GM12878 (cell line): ENCODE results near the gene COX19. TPM values are rescaled to one million over a fixed set of nuclear protein-coding genes. Genes with fewer than 3 reads are reported as not detected.

Source experiments
- ATAC-seq: fragments of 200-7000 bp; cut with Tn5 transposase; 3 replicates; pipeline ENCODE4 v1.9.1; 2020; ENCODE audit warnings: mild to moderate bottlenecking, moderate library complexity
- BruUV-seq: library from RNA; stranded (reverse); fragments of 400-500 nt; replicated peaks from 2 replicates; lab custom pipeline; 2021; lab: Mats Ljungman, UMichigan
- CTCF ChIA-PET: fragments of 300-600 bp; sonication (Branson Sonifier 250); formaldehyde crosslinking; extraction: SDS; loops from one replicate; lab custom pipeline; 2021; ENCODE audit warnings: inconsistent platforms; lab: Yijun Ruan, JAX
- POLR2A ChIA-PET: fragments of 350-600 bp; formaldehyde crosslinking; extraction: SDS; loops from one replicate; lab custom pipeline; 2021; ENCODE audit warnings: inconsistent platforms; lab: Charles Lee
- RAD21 ChIA-PET: fragments of 300-600 bp; sonication (Branson Sonifier 250); formaldehyde crosslinking; loops from one replicate; lab custom pipeline; 2023; ENCODE audit warnings: antibody characterized with exemption; ENCODE audit not compliant: unreplicated experiment; lab: Charles Lee
- SMC1A ChIA-PET: fragments of 300-600 bp; sonication (Branson Sonifier 250); formaldehyde crosslinking; loops from one replicate; lab custom pipeline; 2023; ENCODE audit not compliant: unreplicated experiment, uncharacterized antibody; lab: Charles Lee
- DNase-seq: peaks from one replicate; pipeline ENCODE4 v3.0.0-alpha.2; 2011; ENCODE audit warnings: low read depth, low spot score
- FAIRE-seq: peaks from 3 replicates; lab custom pipeline; 2011; peaks lifted over from hg19 to GRCh38; lab: Jason Lieb, UNC
- H2AFZ ChIP-seq: 2 replicates; pipeline ENCODE4 v1.6.0; 2011; ENCODE audit warnings: low read depth, low read length, control low read depth; ENCODE audit not compliant: control insufficient read depth
- H3K27ac ChIP-seq: 2 replicates; pipeline ENCODE4 v1.5.1; 2011; ENCODE audit warnings: control low read depth; ENCODE audit not compliant: control insufficient read depth, insufficient read depth
- H3K27me3 ChIP-seq, 2 experiments: replicated peaks in 1 of 2; 2 replicates each; pipeline versions ENCODE4 v1.6.0 to v1.6.1; 2011; ENCODE audit warnings: low read length in 1 of 2; ENCODE audit not compliant: control insufficient read depth in 2 of 2, insufficient read depth in 2 of 2
- H3K36me3 ChIP-seq, 2 experiments: 2 replicates each; pipeline ENCODE4 v1.5.1; 2011; ENCODE audit warnings: low read length in 1 of 2; ENCODE audit not compliant: control insufficient read depth in 2 of 2, insufficient read depth in 2 of 2
- H3K4me1 ChIP-seq: 2 replicates; pipeline ENCODE4 v1.6.1; 2011; ENCODE audit warnings: mild to moderate bottlenecking, low read length, moderate library complexity, mixed read lengths; ENCODE audit not compliant: control insufficient read depth, insufficient read depth
- H3K4me2 ChIP-seq: 2 replicates; pipeline ENCODE4 v1.6.0; 2011; ENCODE audit warnings: control low read depth; ENCODE audit not compliant: control insufficient read depth, insufficient read depth
- H3K4me3 ChIP-seq: fragments of 200-600 bp; sonication (generic); 2 replicates; pipeline ENCODE4 v1.5.1; 2016
- H3K79me2 ChIP-seq: 2 replicates; pipeline ENCODE4 v1.6.0; 2011; ENCODE audit warnings: low read length; ENCODE audit not compliant: control insufficient read depth, insufficient read depth
- H3K9ac ChIP-seq: 2 replicates; pipeline ENCODE4 v1.8.0; 2011; ENCODE audit warnings: low read length, control low read depth, mixed read lengths; ENCODE audit not compliant: control insufficient read depth, insufficient read depth
- H3K9me3 ChIP-seq: replicated peaks from 3 replicates; pipeline ENCODE4 v1.5.1; 2011; ENCODE audit warnings: mild to moderate bottlenecking, low read length; ENCODE audit not compliant: control insufficient read depth, insufficient read depth
- H4K20me1 ChIP-seq: 2 replicates; pipeline ENCODE4 v1.6.0; 2011; ENCODE audit not compliant: control insufficient read depth, insufficient read depth
- E2F8 ChIP-seq: fragments of 450-650 bp; IDR thresholded peaks from 2 replicates; pipeline ENCODE4 v1.6.1; 2018; ENCODE audit warnings: mild to moderate bottlenecking, low read depth, moderate library complexity; ENCODE audit not compliant: partially characterized antibody
- HDAC6 ChIP-seq: fragments of 200-600 bp; sonication (generic); IDR thresholded peaks from one replicate; pipeline ENCODE4 v1.8.0; 2017; ENCODE audit warnings: antibody characterized with exemption; ENCODE audit not compliant: unreplicated experiment
- ZBTB11 ChIP-seq: fragments of 450-650 bp; formaldehyde crosslinking; IDR thresholded peaks from 2 replicates; pipeline ENCODE4 v1.5.0; 2022; ENCODE audit warnings: mild to moderate bottlenecking, missing genetic modification characterization
- WGBS: methylation state at CpG from one replicate; pipeline ENCODE4 v1.1.6; 2016; ENCODE audit warnings: low lambda C conversion rate; ENCODE audit not compliant: insufficient replicate concordance, insufficient coverage; ENCODE audit errors: missing lambda C conversion rate; 5-methylcytosine and 5-hydroxymethylcytosine counted together
- in situ Hi-C: fragments of 300-500 bp; cut with MboI; formaldehyde crosslinking; loops from 9 replicates; pipeline ENCODE4 v1.14.3; 2018; ENCODE audit warnings: mixed read lengths
- intact Hi-C: fragments of 100-400 bp; cut with micrococcal nuclease; formaldehyde crosslinking; loops from one replicate; pipeline ENCODE4 v1.14.2; 2022; ENCODE audit not compliant: unreplicated experiment
- polyA plus RNA-seq, 11 experiments: library from polyadenylated mRNA; depleted of rRNA in 4 of 11; unstranded in 6 of 11; stranded (reverse) in 5 of 11; fragments of >200 nt; fragmentation: Nextera tagmentation in 4 of 11; fragmentation: Illumina TruSeq in 1 of 11; extraction: Ambion mirVana in 4 of 11; extraction: Trizol in 1 of 11; gene quantifications; 1 replicate in 1 of 11; 2 replicates in 10 of 11; pipeline versions ENCODE4 v1.2.1 to v1.2.3, GENCODE V29; 2011 to 2016; ENCODE audit warnings: inconsistent platforms in 2 of 11, missing spikeins in 2 of 11, low read depth in 1 of 11
- total RNA-seq, 4 experiments: library from RNA; depleted of rRNA in 3 of 4; stranded (reverse); fragments of >200 nt in 3 of 4; fragmentation: Illumina TruSeq in 1 of 4; extraction: Trizol in 1 of 4; gene quantifications; 2 replicates each; pipeline versions ENCODE4 v1.2.1 to v1.2.3, GENCODE V29; 2013 to 2021

Gene COX19
- total and polyA plus RNA-seq, 10 of the 15 experiments (the other 5 are each of a cell fraction or from before 2014, with no cell fraction given), result 3.7 to 17.9 (median 10.8) TPM

- Histone ChIP-seq H3K9me3 (peaks cover 11% of the 10 kb centered on the region; the same call in 2 of the 3 replicates), H3K9ac (no peak overlapping the region), H3K27me3 (no peaks in the 10 kb centered on the region), H3K79me2 (peaks cover 29% of the 10 kb centered on the region), H3K4me2 (no peak overlapping the region), H4K20me1 (no peaks in the 10 kb centered on the region), H3K4me3 (no peak overlapping the region), H3K27ac (no peak overlapping the region), H3K36me3 (peaks cover 7 to 12% of the 10 kb centered on the region in 2 experiments; a peak in 3 of 4 replicates), H2AFZ (no peak overlapping the region), H3K4me1 (peaks cover 4% of the 10 kb centered on the region)
- no TSS peak for BruUV-seq
- ChIA-PET CTCF (interaction anchor here (1.9 kb wide), 1 partner anchor 24 kb away, joined by 7 read pairs; no protein-coding TSS in a partner anchor), RAD21 (no interaction called here), SMC1A (interaction anchor here (9.0 kb wide), 1 partner anchor 23 kb away, joined by 71 read pairs; no protein-coding TSS in a partner anchor), POLR2A (no interaction called here)
- WGBS, result 88% methylated on average over 34 of the region's 34 CpGs
- no peak for DNase-seq
- FAIRE-seq, result no peak
- no peak for ATAC-seq
- intact Hi-C loops, result no loop called here
- TF ChIP-seq E2F8 (no peak), ZBTB11 (no peak), HDAC6 (no peak)
- in situ Hi-C loops, result no loop called here
Measured at GRCh38 chr7:1017586-1018333, 42.4 kb upstream of the COX19 start.
